GM18867 (cell line): ENCODE data around the gene PSMG4.

ENCODE experiments used
- ATAC-seq: cut with Tn5 transposase; IDR thresholded peaks from one replicate; pipeline ENCODE4 v1.9.1; 2021; ENCODE audit warnings: mild to moderate bottlenecking, moderate library complexity; ENCODE audit not compliant: unreplicated experiment

Gene PSMG4

DNA sequence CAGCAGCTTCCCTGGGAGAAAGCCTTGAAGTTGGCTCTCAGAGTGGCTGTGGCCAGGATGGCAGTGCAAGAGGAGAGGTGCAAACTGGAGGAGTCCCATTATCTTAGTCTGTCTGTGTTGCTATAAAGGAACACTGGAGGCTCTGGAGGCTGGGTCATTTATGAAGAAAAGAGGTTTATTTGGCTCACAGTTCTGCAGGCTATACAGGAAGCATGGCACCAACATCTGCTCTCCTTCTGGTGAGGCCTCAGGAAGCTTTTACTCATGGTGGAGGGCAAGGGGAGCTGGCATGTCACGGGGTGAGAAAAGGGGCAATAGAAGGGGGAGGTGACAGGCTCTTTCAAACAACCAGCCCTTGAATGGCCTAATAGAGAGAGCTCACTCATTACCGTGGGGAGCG, 47.1 kb downstream of the PSMG4 start:
- ATAC-seq = no peak

DNA sequence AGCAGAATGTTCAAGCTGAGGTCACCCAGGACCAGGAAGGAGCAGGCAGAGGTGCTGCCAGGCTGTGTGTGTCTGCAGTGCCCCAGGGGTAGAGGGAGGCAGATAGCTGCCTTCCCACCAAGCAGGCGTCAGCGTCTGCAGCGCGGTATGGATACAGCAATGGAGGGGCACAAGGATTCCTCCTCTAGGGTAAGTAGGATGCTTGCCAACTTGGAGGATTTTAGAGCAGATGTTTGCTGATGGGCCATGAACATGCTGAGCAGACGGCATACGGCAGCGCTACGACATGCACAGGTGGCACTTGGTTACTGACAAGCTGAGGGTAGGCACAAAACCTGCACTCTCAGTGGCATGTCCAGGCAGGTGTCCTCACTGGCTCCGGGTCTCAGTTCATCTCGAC, 48.1 kb downstream of the PSMG4 start:
- ATAC-seq = no peak

DNA sequence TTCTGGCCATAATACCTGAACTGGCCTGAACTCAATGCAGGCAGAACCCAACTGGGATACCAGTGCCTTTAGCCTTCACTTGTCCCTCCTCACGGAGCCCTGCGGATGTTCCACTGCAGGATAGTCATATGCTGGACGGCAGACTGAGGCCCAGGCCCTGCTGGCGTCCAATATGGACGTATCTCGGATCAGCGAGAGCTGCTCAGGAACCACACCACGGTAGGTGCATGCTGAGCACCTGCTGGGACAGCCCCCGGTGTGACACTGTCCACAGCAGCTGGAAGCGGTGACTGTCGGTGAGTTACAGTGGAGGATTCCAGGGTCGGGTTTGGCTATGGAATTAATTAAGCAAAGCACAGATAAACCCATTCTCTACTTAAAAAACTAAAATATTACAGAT, 48.7 kb downstream of the PSMG4 start:
- no peak for ATAC-seq

DNA sequence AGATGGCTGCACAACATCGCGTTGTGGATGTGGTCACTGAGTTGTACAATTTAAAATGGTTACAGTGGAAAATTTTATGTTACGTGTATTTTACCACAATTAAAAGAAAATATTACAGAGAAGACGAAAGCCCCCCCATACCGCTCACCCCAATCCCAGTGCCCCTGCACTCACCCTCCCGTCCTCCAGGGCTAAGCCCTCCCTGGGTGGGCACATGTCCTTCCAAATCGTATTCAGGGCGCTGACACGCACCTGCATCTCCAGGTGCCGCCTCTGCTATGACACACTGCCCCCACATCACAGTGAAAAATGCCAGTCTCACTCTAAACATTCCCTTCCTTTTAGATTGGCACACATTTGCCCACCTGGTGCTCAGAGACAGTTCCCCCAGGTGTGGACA, 49.4 kb downstream of the PSMG4 start:
- ATAC-seq = no peak

DNA sequence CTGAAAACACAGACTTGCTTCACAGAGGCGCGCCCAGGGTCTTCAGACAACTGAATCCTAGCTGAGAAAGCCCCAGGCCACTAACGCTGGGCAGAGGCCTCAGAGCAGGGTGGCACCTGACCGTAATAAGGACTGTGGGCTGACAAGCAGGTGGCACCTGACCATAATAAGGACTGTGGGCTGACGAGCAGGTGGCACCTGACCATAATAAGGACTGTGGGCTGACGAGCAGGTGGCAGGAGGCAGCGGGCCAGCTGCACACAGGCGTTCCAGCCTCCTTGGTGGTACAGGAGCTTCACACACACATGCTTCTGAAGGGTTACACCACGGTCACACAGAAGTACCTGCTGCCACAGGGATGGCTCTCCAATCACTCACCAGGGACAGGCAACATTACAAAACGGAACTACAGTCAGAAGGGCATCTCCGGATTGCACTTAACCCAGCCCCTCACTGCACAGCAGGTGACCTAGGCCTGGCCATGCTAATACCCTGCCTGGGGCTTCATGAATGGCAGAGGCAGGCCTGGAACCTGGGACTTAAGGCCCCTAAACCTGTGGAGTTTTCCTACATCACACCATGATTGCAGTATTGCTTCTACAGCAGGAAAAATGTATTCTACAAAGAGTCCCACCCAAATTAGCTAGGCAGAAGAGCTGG, 50.8 kb downstream of the PSMG4 start:
- ATAC-seq = no peak

DNA sequence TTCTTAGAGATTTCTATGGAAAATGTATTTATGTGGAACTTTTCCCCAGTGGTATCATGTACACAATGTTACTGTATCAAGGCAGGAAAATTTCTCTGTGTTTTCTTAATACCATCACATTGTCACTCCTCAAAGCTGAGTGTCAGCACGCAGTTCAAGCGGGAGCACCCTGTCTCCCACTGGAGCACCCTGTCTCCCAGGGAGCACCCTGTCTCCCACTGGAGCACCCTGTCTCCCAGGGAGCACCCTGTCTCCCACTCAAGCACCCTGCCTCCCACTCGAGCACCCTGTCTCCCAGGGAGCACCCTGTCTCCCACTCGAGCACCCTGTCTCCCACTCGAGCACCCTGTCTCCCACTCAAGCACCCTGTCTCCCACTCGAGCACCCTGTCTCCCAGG, 51.3 kb downstream of the PSMG4 start:
- ATAC-seq = no peak

GRCh38 chr6:3310703-3311102, 52.0 kb downstream of the PSMG4 start:
- ATAC-seq = no peak

DNA sequence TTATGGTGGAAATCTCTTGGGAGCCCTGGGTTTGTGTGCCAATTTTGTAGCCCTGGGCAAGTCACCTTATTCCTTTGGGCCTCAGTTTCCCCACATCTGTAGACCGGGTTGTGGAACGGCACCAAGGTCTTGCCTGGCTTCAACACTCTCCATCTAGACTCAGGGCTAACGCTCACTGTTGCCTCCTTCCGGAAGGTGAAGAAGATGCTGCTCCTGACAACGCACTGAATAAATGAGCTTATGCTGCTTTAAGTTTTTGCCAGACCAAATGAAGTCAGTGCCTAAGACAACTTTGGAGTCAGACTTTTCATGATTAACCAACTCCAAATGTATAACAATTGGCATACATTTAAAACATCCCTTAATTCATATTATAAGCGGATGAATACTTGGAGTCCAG, 53.1 kb downstream of the PSMG4 start:
- ATAC-seq = no peak

- no peak for ATAC-seq
Observed at GRCh38 chr6:3312604-3313231, 54.0 kb downstream of the PSMG4 start.

DNA sequence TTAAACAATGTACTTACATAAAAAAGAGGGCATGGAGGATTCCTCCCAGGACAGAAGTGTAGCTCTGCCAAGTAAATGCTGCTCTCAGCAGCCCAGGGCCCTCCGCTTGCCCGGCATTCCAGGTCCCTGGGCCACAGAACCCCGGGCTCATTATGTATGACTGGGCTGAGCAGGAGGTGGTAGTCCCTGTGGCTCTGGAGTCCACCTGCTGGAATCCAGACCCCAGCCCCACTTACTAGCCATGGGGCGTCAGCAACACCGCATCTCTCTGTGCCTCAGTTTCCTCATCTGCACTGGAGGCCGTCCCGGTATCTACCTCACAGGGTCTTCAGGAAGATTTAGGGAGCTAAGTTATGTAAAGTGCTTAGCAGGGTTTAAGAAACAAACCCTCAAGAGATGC, 55.4 kb downstream of the PSMG4 start:
- ATAC-seq = no peak

GRCh38 chr6:3314621-3315467, 56.1 kb downstream of the PSMG4 start:
- ATAC-seq = no peak

DNA sequence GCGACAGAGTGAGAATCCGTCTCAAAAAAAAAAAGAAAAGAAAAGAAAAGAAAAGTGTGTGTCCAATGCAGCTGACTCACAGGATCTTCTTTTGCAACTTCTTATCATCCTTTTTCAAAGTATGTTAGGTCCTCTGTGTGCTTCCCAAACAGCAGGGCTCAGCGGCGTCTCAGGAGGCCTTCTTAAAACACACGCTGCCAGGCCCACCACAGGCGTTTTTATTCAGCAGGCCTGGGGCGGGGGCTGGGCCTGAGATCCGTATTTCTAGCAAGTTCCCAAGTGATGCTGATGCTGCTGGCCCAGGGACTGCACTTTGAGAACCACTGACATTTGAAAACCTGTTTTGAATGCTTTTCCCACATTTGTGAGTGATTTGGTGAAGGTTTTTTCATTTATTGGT, 57.1 kb downstream of the PSMG4 start:
- ATAC-seq = no peak

DNA sequence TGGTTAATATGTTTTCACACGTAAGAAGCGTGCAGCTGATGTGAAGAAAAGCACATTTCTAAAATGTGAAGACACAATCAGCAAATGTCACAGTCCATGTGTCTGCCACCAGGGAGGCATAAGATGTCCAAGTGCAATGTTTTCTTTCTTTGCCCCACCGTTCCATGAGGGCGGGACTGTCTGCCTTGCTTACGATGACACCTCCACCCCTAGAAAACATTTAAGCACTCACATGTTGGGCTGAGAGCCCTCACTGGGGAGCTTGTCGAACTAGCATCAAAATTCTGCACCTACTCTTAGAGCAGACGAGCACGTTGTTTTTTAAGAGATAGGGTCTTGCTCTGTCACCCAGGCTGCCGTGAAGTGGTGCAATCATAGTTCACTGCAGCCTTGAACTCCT, 57.6 kb downstream of the PSMG4 start:
- no peak for ATAC-seq

GRCh38 chr6:3316818-3317217, 58.1 kb downstream of the PSMG4 start:
- no peak for ATAC-seq
